Vagina (tissue), 2 donors: ENCODE measurements around the gene SIRPD.

Source experiments
- POLR2A ChIP-seq, 2 donors: fragments of 450-650 bp; IDR thresholded peaks; one replicate each; pipeline ENCODE4 v1.6.1; 2017; ENCODE audit warnings: antibody characterized with exemption in 2 of 2, mild to moderate bottlenecking in 2 of 2, moderate library complexity in 2 of 2
- POLR2AphosphoS5 ChIP-seq, 2 donors: sonication (generic); formaldehyde crosslinking; IDR thresholded peaks; one replicate each; pipeline ENCODE4 v1.9.0; 2017; ENCODE audit warnings: antibody characterized with exemption in 2 of 2, mild to moderate bottlenecking in 2 of 2, low read depth in 1 of 2; ENCODE audit not compliant: insufficient read depth in 1 of 2
- TF ChIP-seq, protein P1 (sequence below), 3 experiments: fragments of 450-650 bp in 2 of 3; fragments of 200-600 bp in 1 of 3; sonication (generic) in 1 of 3; IDR thresholded peaks; one replicate each; pipeline ENCODE4 v1.5.1; 2017 to 2019; ENCODE audit warnings: antibody characterized with exemption in 3 of 3, mild to moderate bottlenecking in 2 of 3, moderate library complexity in 2 of 3

GRCh38 chr20:1587781-1588532, 30.5 kb upstream of the SIRPD start:
- TF ChIP-seq, protein P1, sequence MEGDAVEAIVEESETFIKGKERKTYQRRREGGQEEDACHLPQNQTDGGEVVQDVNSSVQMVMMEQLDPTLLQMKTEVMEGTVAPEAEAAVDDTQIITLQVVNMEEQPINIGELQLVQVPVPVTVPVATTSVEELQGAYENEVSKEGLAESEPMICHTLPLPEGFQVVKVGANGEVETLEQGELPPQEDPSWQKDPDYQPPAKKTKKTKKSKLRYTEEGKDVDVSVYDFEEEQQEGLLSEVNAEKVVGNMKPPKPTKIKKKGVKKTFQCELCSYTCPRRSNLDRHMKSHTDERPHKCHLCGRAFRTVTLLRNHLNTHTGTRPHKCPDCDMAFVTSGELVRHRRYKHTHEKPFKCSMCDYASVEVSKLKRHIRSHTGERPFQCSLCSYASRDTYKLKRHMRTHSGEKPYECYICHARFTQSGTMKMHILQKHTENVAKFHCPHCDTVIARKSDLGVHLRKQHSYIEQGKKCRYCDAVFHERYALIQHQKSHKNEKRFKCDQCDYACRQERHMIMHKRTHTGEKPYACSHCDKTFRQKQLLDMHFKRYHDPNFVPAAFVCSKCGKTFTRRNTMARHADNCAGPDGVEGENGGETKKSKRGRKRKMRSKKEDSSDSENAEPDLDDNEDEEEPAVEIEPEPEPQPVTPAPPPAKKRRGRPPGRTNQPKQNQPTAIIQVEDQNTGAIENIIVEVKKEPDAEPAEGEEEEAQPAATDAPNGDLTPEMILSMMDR (IDR thresholded peaks at IDR 0.05), result no peak
- TF ChIP-seq POLR2AphosphoS5 (IDR thresholded peaks at IDR 0.05; ENCODE audit: insufficient read depth in 1 of 2, low read depth in 1 of 2) (no peak), POLR2A (IDR thresholded peaks at IDR 0.05) (no peak)
